Caki2 (cell line): Measurements from ENCODE around the gene SFXN2. TPM values are rescaled to one million over a fixed set of nuclear protein-coding genes. Genes with fewer than 3 reads are reported as not detected.
"Not testable (repeated sequence)": the region's sequence is repeated elsewhere in the genome, so short reads cannot be mapped to it uniquely, and the experiment has no call there.

Source experiments
- DNase-seq: peaks from one replicate; pipeline ENCODE4 v3.0.0-alpha.2; 2015; ENCODE audit warnings: low read depth
- in situ Hi-C: cut with HindIII; loops from 2 replicates; pipeline ENCODE4 v1.10.0; 2016; ENCODE audit warnings: low sequenced_read_pairs, low pct_unique_long_range_greater_than_20kb, mixed read lengths
- total RNA-seq: library from RNA; depleted of rRNA; stranded (reverse); fragments of >200 nt; shearing (Covaris generic); gene quantifications from 2 replicates; pipeline ENCODE4 v1.2.3, GENCODE V29; 2014; ENCODE audit warnings: low replicate concordance

The SFXN2 gene
- total RNA-seq, 1 experiment from 2014 or later = 22.1 TPM

GRCh38 chr10:102677331-102678067 lies 36.9 kb upstream of the SFXN2 start:
- in situ Hi-C loops = no loop called here
- no peak for DNase-seq

GRCh38 chr10:102678068-102678400 lies 36.4 kb upstream of the SFXN2 start:
- DNase-seq = no peak
- in situ Hi-C loops = no loop called here

GRCh38 chr10:102678842-102679289 lies 35.6 kb upstream of the SFXN2 start:
- DNase-seq = peak; percentile 77
- in situ Hi-C loops = no loop called here

GRCh38 chr10:102679596-102679995 lies 34.8 kb upstream of the SFXN2 start:
- DNase-seq = peak; percentile 50
- in situ Hi-C loops = no loop called here

- in situ Hi-C loops = no loop called here
- no peak for DNase-seq
Observed at GRCh38 chr10:102681696-102682095, 32.7 kb upstream of the SFXN2 start.

GRCh38 chr10:102682416-102682815 lies 32.0 kb upstream of the SFXN2 start:
- in situ Hi-C loops = no loop called here
- no peak for DNase-seq

- DNase-seq = no peak
- in situ Hi-C loops = no loop called here
Observed at GRCh38 chr10:102682981-102683380, 31.5 kb upstream of the SFXN2 start.

GRCh38 chr10:102683736-102684135 lies 30.7 kb upstream of the SFXN2 start:
- in situ Hi-C loops = no loop called here
- DNase-seq = no peak

- in situ Hi-C loops = no loop called here
- no peak for DNase-seq
Observed at GRCh38 chr10:102691285-102692066, 23.0 kb upstream of the SFXN2 start.

- DNase-seq, in situ Hi-C loops: not testable (repeated sequence)
Observed at GRCh38 chr10:102695401-102695800, 19.0 kb upstream of the SFXN2 start.

- in situ Hi-C loops = no loop called here
- DNase-seq = no peak
Observed at GRCh38 chr10:102696736-102697135, 17.7 kb upstream of the SFXN2 start.

- no peak for DNase-seq
- in situ Hi-C loops = no loop called here
Observed at GRCh38 chr10:102698894-102699293, 15.5 kb upstream of the SFXN2 start.

- no peak for DNase-seq
- in situ Hi-C loops = no loop called here
Observed at GRCh38 chr10:102701272-102701671, 13.2 kb upstream of the SFXN2 start.

- no peak for DNase-seq
- in situ Hi-C loops = no loop called here
Observed at GRCh38 chr10:102701796-102702195, 12.6 kb upstream of the SFXN2 start.

- no peak for DNase-seq
- in situ Hi-C loops = no loop called here
Observed at GRCh38 chr10:102702742-102703141, 11.7 kb upstream of the SFXN2 start.

GRCh38 chr10:102704915-102705314 lies 9.5 kb upstream of the SFXN2 start:
- in situ Hi-C loops = no loop called here
- peak; percentile 51 for DNase-seq

- no peak for DNase-seq
- in situ Hi-C loops = no loop called here
Observed at GRCh38 chr10:102705531-102705930, 8.9 kb upstream of the SFXN2 start.

- no peak for DNase-seq
Observed at GRCh38 chr10:102710609-102711008, 3.8 kb upstream of the SFXN2 start.

GRCh38 chr10:102712089-102712488 lies 2.3 kb upstream of the SFXN2 start:
- DNase-seq = no peak
- in situ Hi-C loops = no loop called here

More at GRCh38 chr10:102710609-102711008, 3.8 kb upstream of the SFXN2 start:
- in situ Hi-C loops = no loop called here
